ENCODE measurements around the gene TRIP13. TPM values are rescaled to one million over a fixed set of nuclear protein-coding genes. Genes with fewer than 3 reads are reported as not detected.

The TRIP13 gene
- total RNA-seq, 2 donors from 2014 or later, result 21.9 to 32.4 TPM

- peak overlapping the region; percentile 85 for H3K27ac Mint-ChIP-seq
- no peak overlapping the region for H3K4me3 Mint-ChIP-seq
- no peak for TF ChIP-seq CTCF (conservative IDR thresholded peaks at IDR 0.05)
- no peaks in the 10 kb centered on the region for H3K9me3 Mint-ChIP-seq
- H3K9me3 ChIP-seq (ENCODE audit: control insufficient read depth, low read length), result no peaks in the 10 kb centered on the region
- DNase-seq, result no peak
- WGBS, 2 experiments (ENCODE audit: insufficient coverage in 1 of 2, insufficient read length in 1 of 2), result 93 to 97% methylated on average over 9 to 11 of the region's 11 CpGs
- H3K4me1 Mint-ChIP-seq, result peaks cover 5% of the 10 kb centered on the region
- H3K36me3 Mint-ChIP-seq (ENCODE audit: low read depth), result peaks cover 12% of the 10 kb centered on the region
- no peak overlapping the region for H3K4me3 ChIP-seq (ENCODE audit: low read length)
- no peak overlapping the region for H3K9ac ChIP-seq (ENCODE audit: extremely low read depth, low read length, poor library complexity, severe bottlenecking)
- H3K36me3 ChIP-seq (ENCODE audit: control insufficient read depth, insufficient read depth, low read length), result peaks cover 14% of the 10 kb centered on the region
- H3K27me3 ChIP-seq (ENCODE audit: control insufficient read depth, insufficient read depth, low read length, poor library complexity, severe bottlenecking), result no peaks in the 10 kb centered on the region
- peak overlapping the region; percentile 29 for H3K27ac ChIP-seq (ENCODE audit: low read depth, low read length)
- no peaks in the 10 kb centered on the region for H3K27me3 Mint-ChIP-seq (ENCODE audit: insufficient read depth)
- H3K4me1 ChIP-seq (ENCODE audit: control insufficient read depth, insufficient read depth, low read length), result no peaks in the 10 kb centered on the region
These were observed 34.0 kb upstream of the TRIP13 start for GRCh38 chr5:858726-859125.

GRCh38 chr5:859391-859790 lies 33.3 kb upstream of the TRIP13 start:
- Histone ChIP-seq H3K9me3 (ENCODE audit: control insufficient read depth, low read length) (no peaks in the 10 kb centered on the region), H3K4me3 (ENCODE audit: low read length) (no peak overlapping the region), H3K36me3 (ENCODE audit: control insufficient read depth, insufficient read depth, low read length) (peaks cover 21% of the 10 kb centered on the region), H3K4me1 (ENCODE audit: control insufficient read depth, insufficient read depth, low read length) (no peaks in the 10 kb centered on the region), H3K27ac (ENCODE audit: low read depth, low read length) (no peak overlapping the region), H3K27me3 (ENCODE audit: control insufficient read depth, insufficient read depth, low read length, poor library complexity, severe bottlenecking) (no peaks in the 10 kb centered on the region), H3K9ac (ENCODE audit: extremely low read depth, low read length, poor library complexity, severe bottlenecking) (no peak overlapping the region)
- no peak for TF ChIP-seq CTCF (conservative IDR thresholded peaks at IDR 0.05)
- DNase-seq, result no peak
- 93 to 94% methylated on average over 14 to 16 of the region's 16 CpGs for whole genome bisulfite sequencing, 2 experiments (ENCODE audit: insufficient coverage in 1 of 2, insufficient read length in 1 of 2)
- Mint-ChIP-seq H3K27ac (peak overlapping the region; percentile 85), H3K4me3 (no peak overlapping the region), H3K36me3 (ENCODE audit: low read depth) (peaks cover 17% of the 10 kb centered on the region), H3K27me3 (ENCODE audit: insufficient read depth) (no peaks in the 10 kb centered on the region), H3K4me1 (peaks cover 5% of the 10 kb centered on the region), H3K9me3 (no peaks in the 10 kb centered on the region)

GRCh38 chr5:859798-860296 lies 32.8 kb upstream of the TRIP13 start:
- DNase-seq, result no peak
- Mint-ChIP-seq H3K4me1 (peaks cover 5% of the 10 kb centered on the region), H3K27me3 (ENCODE audit: insufficient read depth) (no peaks in the 10 kb centered on the region), H3K36me3 (ENCODE audit: low read depth) (peaks cover 21% of the 10 kb centered on the region), H3K4me3 (no peak overlapping the region), H3K27ac (no peak overlapping the region), H3K9me3 (no peaks in the 10 kb centered on the region)
- Histone ChIP-seq H3K27ac (ENCODE audit: low read depth, low read length) (no peak overlapping the region), H3K9ac (ENCODE audit: extremely low read depth, low read length, poor library complexity, severe bottlenecking) (no peak overlapping the region), H3K9me3 (ENCODE audit: control insufficient read depth, low read length) (no peaks in the 10 kb centered on the region), H3K4me1 (ENCODE audit: control insufficient read depth, insufficient read depth, low read length) (no peaks in the 10 kb centered on the region), H3K27me3 (ENCODE audit: control insufficient read depth, insufficient read depth, low read length, poor library complexity, severe bottlenecking) (no peaks in the 10 kb centered on the region), H3K4me3 (ENCODE audit: low read length) (no peak overlapping the region), H3K36me3 (ENCODE audit: control insufficient read depth, insufficient read depth, low read length) (peaks cover 25% of the 10 kb centered on the region)
- 94 to 97% methylated on average over 11 to 16 of the region's 16 CpGs for WGBS, 2 experiments (ENCODE audit: insufficient coverage in 1 of 2, insufficient read length in 1 of 2)
- TF ChIP-seq CTCF (conservative IDR thresholded peaks at IDR 0.05), result no peak
